GM13977 (cell line): ENCODE results near the gene SOCS7.

Source experiments
- DNase-seq: peaks from one replicate; pipeline ENCODE4 v3.0.0; 2012; ENCODE audit warnings: low spot score
- in situ Hi-C: fragments of 300-500 bp; cut with MboI; formaldehyde crosslinking; loops from one replicate; pipeline ENCODE4 v1.12.0; 2022; ENCODE audit warnings: low sequenced_read_pairs, low pct_unique_long_range_greater_than_20kb, mixed read lengths, inconsistent platforms; ENCODE audit not compliant: unreplicated experiment
- TF ChIP-seq, protein P1 (sequence below): IDR thresholded peaks from 2 replicates; pipeline ENCODE4 v1.5.1; 2012; ENCODE audit warnings: mild to moderate bottlenecking, control low read depth; ENCODE audit not compliant: insufficient read depth; ENCODE audit errors: extremely low read depth, missing control alignments

Gene SOCS7, protein sequence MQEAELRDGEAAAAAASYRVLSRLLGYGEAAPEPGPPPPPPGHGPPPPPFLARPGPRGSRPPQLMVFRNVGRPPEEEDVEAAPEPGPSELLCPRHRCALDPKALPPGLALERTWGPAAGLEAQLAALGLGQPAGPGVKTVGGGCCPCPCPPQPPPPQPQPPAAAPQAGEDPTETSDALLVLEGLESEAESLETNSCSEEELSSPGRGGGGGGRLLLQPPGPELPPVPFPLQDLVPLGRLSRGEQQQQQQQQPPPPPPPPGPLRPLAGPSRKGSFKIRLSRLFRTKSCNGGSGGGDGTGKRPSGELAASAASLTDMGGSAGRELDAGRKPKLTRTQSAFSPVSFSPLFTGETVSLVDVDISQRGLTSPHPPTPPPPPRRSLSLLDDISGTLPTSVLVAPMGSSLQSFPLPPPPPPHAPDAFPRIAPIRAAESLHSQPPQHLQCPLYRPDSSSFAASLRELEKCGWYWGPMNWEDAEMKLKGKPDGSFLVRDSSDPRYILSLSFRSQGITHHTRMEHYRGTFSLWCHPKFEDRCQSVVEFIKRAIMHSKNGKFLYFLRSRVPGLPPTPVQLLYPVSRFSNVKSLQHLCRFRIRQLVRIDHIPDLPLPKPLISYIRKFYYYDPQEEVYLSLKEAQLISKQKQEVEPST

DNA sequence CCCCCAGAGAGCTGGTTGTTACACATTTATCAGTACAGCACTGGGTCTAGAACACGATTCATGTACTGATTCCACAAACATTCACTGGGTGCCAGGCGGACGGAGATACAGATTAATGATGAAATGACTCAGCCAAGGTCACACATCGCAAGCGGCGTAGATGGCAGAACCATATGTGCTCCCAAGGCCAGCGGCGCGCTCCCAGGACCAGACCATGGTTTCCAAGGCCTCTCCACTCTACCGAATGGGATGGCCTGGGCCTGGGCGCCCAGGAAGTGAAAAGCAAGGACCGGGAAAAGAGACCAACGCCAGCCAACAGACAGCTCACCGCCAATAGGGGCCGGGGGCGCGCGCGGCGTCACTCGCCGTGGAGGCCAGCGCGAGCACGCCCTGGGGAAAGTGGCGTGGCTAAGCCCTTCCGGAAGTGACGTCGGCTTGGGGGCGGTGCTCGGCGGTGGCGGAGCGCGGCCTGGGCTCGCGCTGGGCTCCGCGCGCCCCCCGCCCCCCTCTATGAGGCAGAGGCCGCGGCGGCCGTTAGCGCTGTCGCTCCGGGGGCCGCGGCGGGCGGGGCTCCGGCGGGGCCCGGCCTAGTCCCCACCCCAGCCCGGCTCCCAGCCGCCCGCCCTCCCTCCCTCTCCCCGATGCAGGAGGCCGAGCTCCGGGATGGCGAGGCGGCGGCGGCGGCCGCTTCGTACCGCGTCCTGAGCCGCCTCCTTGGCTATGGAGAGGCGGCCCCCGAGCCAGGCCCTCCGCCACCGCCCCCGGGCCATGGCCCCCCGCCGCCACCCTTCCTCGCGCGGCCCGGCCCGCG is at the start of gene SOCS7:
SOCS7 (plus strand) TSS at position 433 of the 811 bp plus-strand sequence; CDS start at position 642, 209 bp downstream.
- DNase-seq = peak; percentile 97
- TF ChIP-seq, protein P1, sequence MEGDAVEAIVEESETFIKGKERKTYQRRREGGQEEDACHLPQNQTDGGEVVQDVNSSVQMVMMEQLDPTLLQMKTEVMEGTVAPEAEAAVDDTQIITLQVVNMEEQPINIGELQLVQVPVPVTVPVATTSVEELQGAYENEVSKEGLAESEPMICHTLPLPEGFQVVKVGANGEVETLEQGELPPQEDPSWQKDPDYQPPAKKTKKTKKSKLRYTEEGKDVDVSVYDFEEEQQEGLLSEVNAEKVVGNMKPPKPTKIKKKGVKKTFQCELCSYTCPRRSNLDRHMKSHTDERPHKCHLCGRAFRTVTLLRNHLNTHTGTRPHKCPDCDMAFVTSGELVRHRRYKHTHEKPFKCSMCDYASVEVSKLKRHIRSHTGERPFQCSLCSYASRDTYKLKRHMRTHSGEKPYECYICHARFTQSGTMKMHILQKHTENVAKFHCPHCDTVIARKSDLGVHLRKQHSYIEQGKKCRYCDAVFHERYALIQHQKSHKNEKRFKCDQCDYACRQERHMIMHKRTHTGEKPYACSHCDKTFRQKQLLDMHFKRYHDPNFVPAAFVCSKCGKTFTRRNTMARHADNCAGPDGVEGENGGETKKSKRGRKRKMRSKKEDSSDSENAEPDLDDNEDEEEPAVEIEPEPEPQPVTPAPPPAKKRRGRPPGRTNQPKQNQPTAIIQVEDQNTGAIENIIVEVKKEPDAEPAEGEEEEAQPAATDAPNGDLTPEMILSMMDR = no peak
- in situ Hi-C loops = no loop called here

DNA sequence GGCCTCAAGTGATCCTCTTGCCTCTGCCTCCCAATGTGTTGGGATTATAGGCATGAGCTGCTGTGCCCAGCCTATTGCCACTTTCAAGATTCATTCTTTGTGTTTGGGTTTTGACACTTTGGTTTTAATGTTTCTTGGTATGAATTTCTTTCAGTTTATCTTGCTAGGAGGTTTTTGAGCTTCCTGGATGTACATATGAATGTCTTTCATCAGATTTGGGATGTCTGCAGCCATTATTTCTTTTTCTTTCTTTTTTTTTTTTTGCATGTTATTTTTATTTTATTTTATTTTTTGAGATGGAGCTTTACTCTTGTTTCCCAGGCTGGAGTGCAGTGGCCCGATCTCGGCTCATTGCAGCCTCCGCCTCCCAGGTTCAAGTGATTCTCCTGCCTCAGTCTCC is 36.1 kb upstream of the SOCS7 start:
- in situ Hi-C loops = no loop called here
- no peak for DNase-seq
- TF ChIP-seq, protein P1 = no peak

DNA sequence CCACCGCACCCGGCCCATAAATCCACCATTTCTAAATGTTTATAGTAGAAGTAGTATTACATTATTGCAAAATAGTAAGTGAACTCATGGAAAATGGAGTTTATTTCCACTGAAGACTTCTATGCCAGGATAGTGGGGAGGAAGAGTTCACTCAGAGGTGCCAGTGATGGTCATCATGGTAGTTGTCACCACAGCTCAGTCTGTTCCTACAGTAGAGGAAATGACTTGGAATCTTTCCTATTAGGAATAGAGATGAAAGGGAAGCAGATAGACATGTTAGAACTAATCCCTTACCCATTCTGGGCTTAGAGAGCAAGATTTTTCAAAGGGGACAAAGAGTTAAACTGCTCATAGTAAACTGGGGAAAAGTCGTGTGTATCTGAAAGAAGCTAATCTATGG is 34.6 kb upstream of the SOCS7 start:
- no peak for DNase-seq
- in situ Hi-C loops = no loop called here
- TF ChIP-seq, protein P1 = no peak

DNA sequence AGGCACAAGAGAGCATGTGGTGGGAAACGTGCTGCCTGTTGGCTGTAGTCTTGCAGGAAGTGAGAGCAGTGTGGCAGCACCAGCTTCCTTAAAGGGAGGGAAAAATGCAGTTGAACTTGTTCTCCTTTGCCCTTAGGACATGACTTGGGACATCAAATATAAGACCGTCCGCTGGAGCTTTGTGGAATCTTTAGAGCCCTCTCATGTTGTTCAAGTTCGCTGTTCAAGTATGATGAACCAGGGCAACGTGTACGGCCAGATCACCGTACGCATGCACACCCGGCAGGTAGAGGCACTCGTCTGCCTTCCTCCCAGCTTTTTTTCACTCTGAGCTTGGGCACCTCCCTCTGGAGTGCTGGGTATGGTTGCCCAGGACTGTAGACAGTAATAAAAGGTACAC is 31.2 kb upstream of the SOCS7 start:
- TF ChIP-seq, protein P1 = no peak
- in situ Hi-C loops = no loop called here
- no peak for DNase-seq

DNA sequence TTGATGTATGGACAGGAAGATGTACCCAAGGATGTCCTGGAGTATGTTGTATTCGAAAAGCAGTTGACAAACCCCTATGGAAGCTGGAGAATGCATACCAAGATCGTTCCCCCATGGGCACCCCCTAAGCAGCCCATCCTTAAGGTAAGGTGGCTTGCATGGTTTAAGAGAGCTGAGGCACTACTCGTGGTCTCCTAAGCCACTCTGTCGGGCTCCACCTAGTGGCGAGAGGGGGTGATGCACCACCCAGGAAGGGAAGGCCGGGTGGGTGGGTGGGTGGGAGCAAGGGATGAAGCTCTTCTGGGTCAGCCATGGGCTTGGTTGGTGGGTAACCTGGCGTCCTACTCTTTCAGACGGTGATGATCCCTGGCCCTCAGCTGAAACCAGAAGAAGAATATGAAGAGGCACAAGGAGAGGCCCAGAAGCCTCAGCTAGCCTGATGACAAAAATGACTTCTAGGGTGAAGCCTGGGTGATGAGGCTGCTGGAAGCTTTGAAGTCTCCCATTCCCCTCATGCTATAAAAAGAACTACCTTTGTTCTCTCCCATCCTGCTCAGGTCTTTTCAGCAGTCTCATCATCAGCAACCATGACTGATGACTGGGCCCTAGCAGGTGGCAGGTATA is 29.4 kb upstream of the SOCS7 start:
- TF ChIP-seq, protein P1 = peak; percentile 76
- DNase-seq = peak; percentile 84
- in situ Hi-C loops = no loop called here

DNA sequence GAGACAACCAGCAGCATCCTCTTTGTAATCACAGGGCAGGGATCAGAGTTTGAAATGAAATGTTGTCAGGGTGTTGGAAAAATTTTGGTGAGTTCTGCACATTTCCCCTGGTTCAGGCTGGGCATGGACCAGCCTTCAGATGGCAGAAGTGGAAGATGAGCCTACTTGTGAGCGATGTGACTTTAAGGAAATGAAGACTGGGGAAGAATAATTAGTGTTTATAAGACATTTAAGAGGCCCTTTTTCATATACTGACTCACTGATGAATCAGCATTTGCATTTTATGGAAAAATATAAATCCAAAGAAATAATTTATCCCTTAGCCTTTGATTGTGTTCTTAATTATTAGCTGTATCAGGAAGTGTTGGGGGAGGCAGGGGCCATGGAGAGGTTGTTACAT is 28.7 kb upstream of the SOCS7 start:
- TF ChIP-seq, protein P1 = no peak
- DNase-seq = no peak
- in situ Hi-C loops = no loop called here
